ENCODE data around the gene PLEKHH2.
A peak's percentile ranks its signal among the peaks of the same experiment; 100 is the strongest.
"Not testable (repeated sequence)": the region's sequence is repeated elsewhere in the genome, so short reads cannot be mapped to it uniquely, and the experiment has no call there.

Gene PLEKHH2

GRCh38 chr2:43637030-43637803, at the start of gene PLEKHH2:
PLEKHH2 (plus strand) TSS chr2:43637260; CDS start chr2:43644674, 7,414 bp downstream.
- peak; percentile 85 for DNase-seq

DNA sequence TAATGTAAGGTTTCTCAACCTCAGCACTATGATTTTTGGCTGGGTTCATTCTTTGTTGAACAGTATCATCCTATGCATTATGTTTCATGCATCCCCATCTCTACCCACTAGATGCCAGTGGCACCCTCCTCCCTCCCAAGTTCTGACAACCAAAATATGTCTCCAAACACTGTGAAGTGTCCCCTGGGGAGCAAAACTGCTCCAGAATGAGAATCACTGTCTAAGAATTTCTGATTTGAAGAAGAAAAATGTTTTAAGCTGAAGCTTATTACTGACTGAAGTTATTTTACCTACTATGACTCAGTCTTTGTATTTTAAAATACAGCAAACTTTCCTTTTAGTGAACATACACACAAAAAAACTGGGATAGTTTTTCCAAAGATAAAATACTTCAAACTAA, 44.6 kb upstream of the PLEKHH2 start:
- DNase-seq: no peak

DNA sequence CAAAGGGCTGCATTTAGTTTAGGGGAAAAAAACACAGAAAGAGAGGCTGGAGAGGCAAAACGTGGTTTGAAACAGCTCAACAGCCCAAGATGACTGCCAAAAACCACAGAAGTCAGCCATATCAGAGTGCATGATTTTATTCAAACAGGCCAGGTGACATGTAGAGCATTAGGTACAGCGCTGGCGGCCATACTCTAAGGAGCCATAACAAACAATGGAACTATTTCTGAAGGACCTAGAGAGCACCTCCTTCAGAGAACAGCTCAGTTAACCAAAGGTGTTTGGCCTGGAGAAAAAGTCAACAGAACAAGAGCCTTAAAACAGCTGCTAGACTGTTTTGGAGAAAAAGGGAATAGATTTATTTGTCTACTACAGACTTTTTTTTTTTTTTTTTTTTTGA, 43.8 kb upstream of the PLEKHH2 start:
- no peak for DNase-seq

GRCh38 chr2:43594875-43595274, 42.2 kb upstream of the PLEKHH2 start:
- no peak for DNase-seq

DNA sequence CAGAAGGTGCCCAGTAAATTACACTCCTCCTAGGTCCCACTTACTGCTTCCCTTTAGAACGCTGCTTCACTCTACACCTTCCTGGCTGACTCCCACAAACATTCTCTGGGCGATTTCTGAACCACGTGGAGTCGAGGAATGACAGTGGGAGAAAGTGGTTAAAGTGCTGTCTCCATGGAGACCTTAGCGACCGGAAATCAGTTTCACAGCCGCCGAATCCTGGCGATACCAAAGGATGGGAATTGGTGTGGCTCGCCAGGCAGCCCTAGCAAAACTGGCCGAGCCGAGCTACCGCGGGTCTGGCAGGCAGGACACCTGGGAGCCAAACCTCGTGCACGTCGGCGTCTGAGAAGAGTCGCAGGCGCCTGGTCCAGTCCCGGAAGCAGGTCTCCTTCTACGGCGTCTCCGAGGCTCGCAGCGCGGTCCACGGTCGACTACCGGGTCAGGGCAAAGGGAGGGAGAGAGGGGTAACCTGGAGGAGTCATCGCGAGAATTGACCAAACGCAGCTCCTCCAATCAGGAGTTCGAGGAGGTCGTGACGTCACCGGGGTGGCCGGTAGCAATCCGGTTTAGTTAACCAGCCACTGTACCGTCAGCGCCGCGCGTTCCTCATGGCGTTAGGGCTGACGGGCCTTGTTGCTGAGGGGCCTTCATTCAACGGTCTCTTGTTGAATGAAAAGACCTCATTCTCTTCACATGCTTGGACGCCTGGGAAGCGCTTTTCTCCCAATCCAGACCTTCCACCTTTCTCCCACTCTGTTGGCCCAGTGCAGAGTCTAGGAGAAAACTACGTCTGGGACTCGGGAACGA, 41.3 kb upstream of the PLEKHH2 start, which contains the start of gene THADA:
Gene THADA, minus strand, starts transcription at position 436 of the 810 bp plus-strand sequence. CDS start 3,646 bp downstream, outside the sequence.
- peak; percentile 98 for DNase-seq

DNA sequence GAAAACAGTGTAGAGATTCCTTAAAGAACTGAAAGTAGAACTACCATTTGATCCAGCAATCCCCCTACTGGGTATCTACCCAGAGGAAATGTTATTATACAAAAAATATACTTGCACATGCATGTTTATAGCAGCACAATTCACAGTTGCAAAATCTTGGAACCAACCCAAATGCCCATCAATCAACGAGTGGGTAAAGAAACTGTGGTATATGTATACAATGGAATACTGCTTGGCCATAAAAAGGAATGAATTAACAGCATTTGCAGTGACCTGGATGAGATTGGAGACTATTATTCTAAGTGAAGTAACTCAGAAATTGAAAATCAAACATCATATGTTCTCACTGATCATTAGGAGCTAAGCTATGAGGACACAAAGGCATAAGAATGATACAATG, 36.5 kb upstream of the PLEKHH2 start:
- not testable (repeated sequence) for DNase-seq

DNA sequence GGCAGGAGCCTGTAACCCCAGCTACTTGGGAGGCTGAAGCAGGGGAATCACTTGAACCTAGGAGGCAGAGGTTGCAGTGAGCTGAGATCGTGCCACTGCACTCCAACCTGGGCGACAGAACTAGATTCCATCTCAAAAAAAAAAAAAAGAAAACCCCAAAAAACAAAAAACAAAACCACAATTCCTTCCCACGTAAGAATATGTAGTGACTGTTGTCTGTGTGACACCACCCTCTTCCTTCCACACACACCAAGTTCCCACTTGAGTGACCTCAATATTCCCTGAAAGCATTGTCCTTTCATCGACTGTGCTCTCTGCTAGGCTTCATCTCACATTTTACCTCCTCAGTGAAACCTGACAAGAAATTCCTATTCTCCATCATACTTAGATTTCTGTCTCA, 32.4 kb upstream of the PLEKHH2 start:
- DNase-seq: no peak

GRCh38 chr2:43605079-43605655, 31.9 kb upstream of the PLEKHH2 start:
- peak; percentile 28 for DNase-seq

- DNase-seq: no peak
These were observed 31.2 kb upstream of the PLEKHH2 start for GRCh38 chr2:43605851-43606250.

DNA sequence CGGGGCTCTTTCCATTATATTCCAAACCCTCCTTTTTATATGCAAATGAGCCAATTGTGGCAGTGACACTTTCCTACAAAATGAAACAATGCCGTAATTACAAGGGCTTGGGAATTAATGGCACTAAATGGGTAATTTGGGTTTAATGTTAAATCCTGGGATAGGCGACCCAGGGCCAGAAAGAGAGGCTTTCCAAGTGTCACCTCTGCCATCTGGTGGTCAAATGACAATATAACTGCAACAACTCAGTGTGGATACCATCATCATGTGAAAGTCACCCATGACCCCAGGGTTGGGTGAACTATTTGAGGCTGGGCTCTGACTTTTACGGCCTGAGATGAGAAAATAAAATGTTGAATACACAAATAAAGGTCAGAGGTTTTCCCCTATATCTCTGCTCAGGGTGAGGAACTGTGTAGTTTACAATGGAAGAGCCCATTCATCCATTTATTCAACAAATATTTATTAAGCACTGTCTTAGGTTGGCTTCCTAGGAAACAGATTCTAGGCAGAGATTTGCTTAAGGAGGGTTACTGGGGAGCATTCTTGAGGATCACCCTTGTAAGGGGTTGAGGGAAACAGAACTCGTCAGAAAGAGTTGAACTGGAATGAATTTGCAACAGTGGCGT, 27.7 kb upstream of the PLEKHH2 start:
- peak; percentile 60 for DNase-seq

- DNase-seq: no peak
These were observed 26.7 kb upstream of the PLEKHH2 start for GRCh38 chr2:43610361-43610760.

DNA sequence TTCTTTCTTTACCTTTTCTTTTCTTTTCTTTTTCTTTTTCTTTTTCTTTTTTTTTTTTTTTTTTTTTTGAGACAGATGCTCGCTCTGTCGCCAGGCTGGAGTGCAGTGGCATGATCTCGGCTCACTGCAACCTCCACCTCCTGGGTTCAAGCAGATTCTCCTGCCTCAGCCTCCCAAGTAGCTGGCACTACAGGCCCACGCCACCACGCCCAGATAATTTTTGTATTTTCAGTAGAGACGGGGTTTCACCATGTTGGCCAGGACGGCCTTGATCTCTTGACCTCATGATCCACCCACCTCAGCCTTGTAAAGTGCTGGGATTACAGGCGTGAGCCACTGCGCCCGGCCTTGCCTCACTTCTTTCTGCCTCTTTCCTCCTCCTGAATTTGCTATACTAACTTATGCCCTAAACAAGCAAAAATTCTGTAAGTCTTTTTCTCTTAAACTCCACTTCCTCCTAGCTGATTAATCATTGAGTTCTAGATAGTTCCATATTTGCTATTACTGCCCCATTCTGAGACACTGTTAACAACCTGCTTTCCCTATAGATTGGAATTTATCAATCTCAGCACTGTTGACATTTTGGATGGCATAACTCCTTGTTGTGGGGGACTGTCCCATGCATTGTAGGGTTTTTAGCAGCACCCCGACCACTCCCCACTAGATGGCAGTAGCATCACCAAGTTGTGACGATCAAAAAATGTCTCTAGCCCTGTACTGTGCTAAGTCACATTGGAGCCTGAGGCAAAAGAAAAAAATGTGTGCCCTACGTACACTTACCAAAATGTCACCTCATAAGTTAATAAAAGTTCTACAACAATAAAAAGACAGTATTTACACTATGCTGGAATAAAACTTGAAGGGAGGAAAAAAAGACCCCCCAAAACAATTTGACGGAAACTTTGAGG, 24.8 kb upstream of the PLEKHH2 start:
- DNase-seq: peak; percentile 79

GRCh38 chr2:43612944-43613343, 24.1 kb upstream of the PLEKHH2 start:
- no peak for DNase-seq

DNA sequence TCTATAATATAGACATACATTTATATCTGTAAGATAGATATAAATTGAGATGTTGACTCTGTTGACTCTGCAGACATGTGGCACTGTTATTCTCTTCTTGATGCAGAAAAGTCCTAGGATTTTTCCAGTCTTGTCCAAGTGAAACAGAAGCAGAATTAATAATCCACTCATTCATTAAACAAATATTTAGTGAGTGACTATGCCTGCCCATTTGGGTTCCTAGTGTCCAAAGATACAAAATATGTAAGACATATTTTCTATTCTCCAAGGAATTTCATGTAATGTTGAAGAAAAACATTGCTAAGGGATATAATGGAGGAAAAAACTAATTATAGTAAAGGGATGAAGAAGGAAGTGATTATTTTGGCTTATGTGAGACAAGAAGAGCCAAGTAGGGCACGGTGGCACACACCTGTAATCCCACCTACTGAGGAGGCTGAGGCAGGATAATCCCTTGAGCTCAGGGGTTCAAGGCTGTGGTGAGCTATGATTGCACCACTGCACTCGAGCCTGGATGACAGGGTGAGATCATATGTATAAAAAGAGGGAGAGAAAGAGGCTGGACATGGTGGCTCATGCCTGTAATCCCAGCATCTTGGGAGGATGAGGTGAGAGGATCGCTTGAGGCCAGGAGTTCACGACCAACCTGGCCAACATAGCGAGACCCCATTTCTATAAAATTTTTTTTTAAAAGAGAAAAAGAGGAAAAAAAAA, 19.9 kb upstream of the PLEKHH2 start:
- no peak for DNase-seq

DNA sequence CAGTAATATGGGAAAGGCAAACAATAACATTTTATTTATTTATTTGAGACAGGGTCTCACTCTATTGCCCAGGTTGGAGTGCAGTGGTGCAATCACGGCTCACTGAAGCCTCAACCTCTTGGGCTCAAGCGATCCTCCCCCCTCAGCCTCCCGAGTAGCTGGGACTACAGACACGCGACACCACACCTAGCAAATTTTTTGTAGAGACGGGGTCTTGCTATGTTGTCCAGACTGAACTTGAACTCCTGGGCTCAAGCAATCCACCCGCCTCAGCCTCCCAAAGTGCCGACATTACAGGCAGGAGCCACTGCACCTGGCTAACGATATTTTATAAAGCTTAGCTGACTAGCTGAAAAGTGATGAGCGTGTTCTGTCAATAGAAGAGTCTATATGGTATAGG, 17.5 kb upstream of the PLEKHH2 start:
- DNase-seq: no peak

GRCh38 chr2:43622931-43623451, 14.1 kb upstream of the PLEKHH2 start:
- no peak for DNase-seq

DNA sequence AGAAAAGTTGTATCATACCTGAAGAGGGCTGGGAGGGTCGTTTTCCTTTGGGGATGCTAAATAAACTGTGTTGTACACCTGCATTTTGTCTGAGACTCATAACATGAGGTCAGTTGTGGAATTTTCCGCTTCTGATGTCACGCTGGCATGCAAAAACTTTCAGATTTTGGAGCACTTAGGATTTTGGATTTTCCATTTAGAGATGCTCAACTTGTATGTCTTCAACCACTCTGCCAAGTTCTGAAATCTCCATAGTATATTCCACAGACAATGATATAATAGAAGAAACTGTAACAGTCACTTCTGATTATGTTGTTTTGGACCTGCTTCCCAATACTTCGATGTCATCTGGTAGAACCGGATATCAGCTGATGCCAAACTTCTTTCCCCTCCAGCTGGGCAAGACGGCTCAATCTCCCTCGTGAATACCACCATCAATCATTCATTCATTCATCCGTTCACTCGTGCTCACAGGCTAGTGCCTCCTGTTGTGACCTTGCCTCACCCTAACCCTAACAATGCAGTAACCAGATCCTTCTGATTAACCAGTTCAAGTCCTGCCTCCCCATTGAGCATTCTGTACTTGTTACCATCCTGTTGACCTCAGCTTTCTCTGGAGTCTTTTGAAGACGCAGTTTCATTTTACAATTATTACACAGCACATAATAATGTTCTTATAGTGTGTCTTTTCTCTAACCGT, 5.3 kb upstream of the PLEKHH2 start:
- no peak for DNase-seq

GRCh38 chr2:43634604-43635306, 2.3 kb upstream of the PLEKHH2 start:
- no peak for DNase-seq

- not testable (repeated sequence) for DNase-seq
These were observed 907 bp upstream of the PLEKHH2 start for GRCh38 chr2:43636153-43636552.

GRCh38 chr2:43636621-43637020, 439 bp upstream of the PLEKHH2 start:
- DNase-seq: peak; percentile 21

All from CD4-positive, alpha-beta T cell treated with Interleukin-10 for 1 hour (primary cell).